HFFc6 (cell line): ENCODE results near the gene CPN2. TPM values are rescaled to one million over a fixed set of nuclear protein-coding genes. Genes with fewer than 3 reads are reported as not detected.

Experiments
- DNase-seq: peaks from one replicate; pipeline ENCODE4 v3.0.0-alpha.2; 2018
- H3K27ac Mint-ChIP-seq: 2 replicates; pipeline ENCODE4 v1.8.0; 2020; ENCODE audit warnings: mild to moderate bottlenecking, mixed read lengths
- H3K27me3 Mint-ChIP-seq: 2 replicates; pipeline ENCODE4 v1.8.0; 2021; ENCODE audit warnings: mild to moderate bottlenecking, moderate library complexity, mixed read lengths; ENCODE audit not compliant: insufficient read depth
- H3K36me3 Mint-ChIP-seq: 2 replicates; pipeline ENCODE4 v1.8.0; 2021; ENCODE audit warnings: low read depth, mixed read lengths
- H3K4me1 Mint-ChIP-seq: 2 replicates; pipeline ENCODE4 v1.8.0; 2020; ENCODE audit warnings: low read depth, mixed read lengths
- H3K4me3 Mint-ChIP-seq: 2 replicates; pipeline ENCODE4 v1.8.0; 2020; ENCODE audit warnings: mild to moderate bottlenecking, moderate library complexity, mixed read lengths
- H3K9me3 Mint-ChIP-seq: 2 replicates; pipeline ENCODE4 v1.8.0; 2020; ENCODE audit warnings: mild to moderate bottlenecking, mixed read lengths
- total RNA-seq, 6 experiments: library from RNA; stranded (reverse); fragmentation: NEBNext Ultra II Directional; extraction: Animal tissue kit (Norgen Biotek cat#: 25700); gene quantifications; 2 replicates in 1 of 6; 3 replicates in 5 of 6; pipeline ENCODE4 v1.2.3, GENCODE V29; 2021
- TF ChIP-seq, protein P1 (sequence below): fragments of 200-600 bp; sonication (generic); IDR thresholded peaks from 2 replicates; pipeline ENCODE4 v1.5.0; 2021; ENCODE audit warnings: antibody characterized with exemption, mild to moderate bottlenecking

CPN2 gene
- total RNA-seq, 6 experiments from 2014 or later, result 0.24 to 0.56 (median 0.35) TPM

DNA sequence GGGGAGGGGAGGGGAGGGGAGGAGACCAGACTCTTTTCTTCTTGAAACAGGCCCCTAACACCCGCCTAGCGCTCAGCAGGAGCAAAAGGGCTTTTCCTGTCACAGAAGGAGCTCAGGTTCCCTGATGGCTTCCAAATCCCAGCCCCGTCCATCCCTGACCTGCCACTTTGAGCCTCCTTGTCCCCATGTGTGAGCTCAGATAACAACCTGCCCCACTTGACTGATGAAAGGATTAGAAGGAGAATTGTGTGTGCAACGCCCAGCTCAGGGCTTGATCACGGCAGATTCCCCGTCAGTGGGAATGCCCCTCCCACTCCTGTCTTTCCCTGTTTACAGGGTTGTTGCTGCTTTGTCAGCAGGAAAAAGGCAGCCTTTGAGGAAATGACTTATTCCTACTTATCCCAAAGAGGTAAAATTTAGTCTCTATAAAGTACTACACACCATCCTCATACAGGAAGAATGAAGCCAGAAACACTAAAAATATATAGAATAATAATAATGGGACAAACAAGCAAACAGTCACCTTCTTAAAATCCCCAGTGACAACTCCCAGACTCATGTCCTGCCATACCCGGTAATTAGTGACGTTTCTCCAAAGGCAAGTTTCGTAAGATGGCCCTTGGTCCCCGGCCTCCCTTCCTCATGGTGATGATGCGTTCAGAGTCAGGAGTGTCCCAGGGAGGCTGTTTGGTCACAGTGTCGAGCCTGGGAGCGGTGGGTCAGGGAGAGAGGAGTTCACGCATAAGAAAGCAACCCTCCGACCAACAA lies 24.5 kb upstream of the CPN2 start:
- DNase-seq, result no peak
- H3K4me3 Mint-ChIP-seq, result no peak overlapping the region
- no peaks in the 10 kb centered on the region for H3K9me3 Mint-ChIP-seq
- peak overlapping the region; percentile 29; the same call in 1 of the 2 replicates for H3K27ac Mint-ChIP-seq
- TF ChIP-seq, protein P1, sequence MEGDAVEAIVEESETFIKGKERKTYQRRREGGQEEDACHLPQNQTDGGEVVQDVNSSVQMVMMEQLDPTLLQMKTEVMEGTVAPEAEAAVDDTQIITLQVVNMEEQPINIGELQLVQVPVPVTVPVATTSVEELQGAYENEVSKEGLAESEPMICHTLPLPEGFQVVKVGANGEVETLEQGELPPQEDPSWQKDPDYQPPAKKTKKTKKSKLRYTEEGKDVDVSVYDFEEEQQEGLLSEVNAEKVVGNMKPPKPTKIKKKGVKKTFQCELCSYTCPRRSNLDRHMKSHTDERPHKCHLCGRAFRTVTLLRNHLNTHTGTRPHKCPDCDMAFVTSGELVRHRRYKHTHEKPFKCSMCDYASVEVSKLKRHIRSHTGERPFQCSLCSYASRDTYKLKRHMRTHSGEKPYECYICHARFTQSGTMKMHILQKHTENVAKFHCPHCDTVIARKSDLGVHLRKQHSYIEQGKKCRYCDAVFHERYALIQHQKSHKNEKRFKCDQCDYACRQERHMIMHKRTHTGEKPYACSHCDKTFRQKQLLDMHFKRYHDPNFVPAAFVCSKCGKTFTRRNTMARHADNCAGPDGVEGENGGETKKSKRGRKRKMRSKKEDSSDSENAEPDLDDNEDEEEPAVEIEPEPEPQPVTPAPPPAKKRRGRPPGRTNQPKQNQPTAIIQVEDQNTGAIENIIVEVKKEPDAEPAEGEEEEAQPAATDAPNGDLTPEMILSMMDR, result no peak
- H3K27me3 Mint-ChIP-seq, result peaks cover 3% of the 10 kb centered on the region
- no peaks in the 10 kb centered on the region for H3K36me3 Mint-ChIP-seq
- H3K4me1 Mint-ChIP-seq, result peaks cover 31% of the 10 kb centered on the region

GRCh38 chr3:194374935-194375334 lies 23.8 kb upstream of the CPN2 start:
- Mint-ChIP-seq H3K36me3 (no peaks in the 10 kb centered on the region), H3K4me3 (no peak overlapping the region), H3K9me3 (no peaks in the 10 kb centered on the region), H3K4me1 (peaks cover 38% of the 10 kb centered on the region), H3K27me3 (no peaks in the 10 kb centered on the region; the same call in 1 of the 2 replicates), H3K27ac (no peak overlapping the region)
- DNase-seq, result no peak
- TF ChIP-seq, protein P1, result no peak

DNA sequence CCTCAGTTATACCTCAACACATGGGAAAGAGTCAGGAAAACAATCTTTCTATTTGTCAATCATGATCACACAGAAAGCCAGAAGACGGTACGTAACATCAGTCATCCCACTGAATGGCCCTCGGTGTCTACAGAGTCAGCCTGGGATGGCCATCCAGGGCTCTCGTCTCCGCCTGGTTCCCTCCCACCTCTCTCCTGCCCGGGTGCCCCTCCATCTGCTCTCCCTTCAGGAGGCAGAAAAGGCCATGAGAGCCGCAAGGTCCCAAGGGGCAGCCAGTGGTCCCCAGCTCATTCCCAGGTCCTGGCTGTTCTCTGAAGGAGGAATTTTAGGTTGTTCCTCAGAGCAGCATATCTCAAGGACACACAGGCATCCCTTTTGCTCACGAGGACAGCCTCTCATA lies 22.8 kb upstream of the CPN2 start:
- TF ChIP-seq, protein P1, result no peak
- no peak overlapping the region for H3K4me3 Mint-ChIP-seq
- no peak overlapping the region for H3K27ac Mint-ChIP-seq
- H3K9me3 Mint-ChIP-seq, result no peaks in the 10 kb centered on the region
- no peak for DNase-seq
- H3K36me3 Mint-ChIP-seq, result no peaks in the 10 kb centered on the region
- H3K4me1 Mint-ChIP-seq, result peaks cover 49% of the 10 kb centered on the region
- H3K27me3 Mint-ChIP-seq, result no peaks in the 10 kb centered on the region; the same call in 1 of the 2 replicates

GRCh38 chr3:194373028-194373427 lies 21.9 kb upstream of the CPN2 start:
- Mint-ChIP-seq H3K4me3 (no peak overlapping the region), H3K9me3 (no peaks in the 10 kb centered on the region), H3K27me3 (no peaks in the 10 kb centered on the region), H3K36me3 (no peaks in the 10 kb centered on the region), H3K27ac (no peak overlapping the region), H3K4me1 (peaks cover 57% of the 10 kb centered on the region)
- no peak for DNase-seq
- TF ChIP-seq, protein P1, result no peak

DNA sequence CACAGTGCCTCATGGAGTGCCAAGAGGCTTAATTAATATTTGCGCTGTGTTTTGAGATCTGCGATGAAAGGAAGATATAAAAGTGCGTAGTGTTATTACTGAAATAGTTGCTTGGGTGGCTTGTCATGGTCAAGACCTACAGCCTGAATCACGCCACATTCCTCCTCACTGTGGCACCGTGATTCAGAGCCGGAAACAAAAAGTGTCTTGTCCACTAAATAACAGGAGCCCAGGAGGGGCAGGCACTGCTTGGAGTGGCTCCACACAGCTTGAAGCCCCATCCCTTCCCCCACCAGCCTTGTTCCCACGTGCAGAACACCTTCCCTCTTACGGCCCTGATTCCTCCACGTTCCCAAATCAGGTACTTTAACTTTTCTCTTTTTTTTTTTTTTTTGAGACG lies 19.6 kb upstream of the CPN2 start:
- Mint-ChIP-seq H3K9me3 (no peaks in the 10 kb centered on the region), H3K4me3 (no peak overlapping the region), H3K36me3 (peaks cover 5% of the 10 kb centered on the region; the same call in 1 of the 2 replicates), H3K27me3 (no peaks in the 10 kb centered on the region; the same call in 1 of the 2 replicates), H3K4me1 (peaks cover 58% of the 10 kb centered on the region), H3K27ac (no peak overlapping the region)
- no peak for DNase-seq
- TF ChIP-seq, protein P1, result no peak
